MM.1S (cell line): ENCODE measurements around the gene BCAR3.

Source experiments
- DNase-seq: peaks from one replicate; pipeline ENCODE4 v3.0.0-alpha.2; 2015
- H2AFZ ChIP-seq: fragments of 300-600 bp; sonication (generic); 2 replicates; pipeline ENCODE4 v1.6.0; 2016; ENCODE audit warnings: antibody characterized with exemption, low read length
- H3F3A ChIP-seq: fragments of 300-600 bp; sonication (generic); 2 replicates; pipeline ENCODE4 v1.6.1; 2016; ENCODE audit warnings: mild to moderate bottlenecking, antibody characterized with exemption, low read length, moderate library complexity, mixed read lengths; ENCODE audit not compliant: insufficient read depth
- H3K27ac ChIP-seq: fragments of 300-600 bp; sonication (generic); 2 replicates; pipeline ENCODE4 v1.5.1; 2016; ENCODE audit warnings: mild to moderate bottlenecking, low read length
- H3K27me3 ChIP-seq: fragments of 300-600 bp; sonication (generic); replicated peaks from 2 replicates; pipeline ENCODE4 v1.6.0; 2016; ENCODE audit warnings: low read length; ENCODE audit not compliant: insufficient read depth
- H3K36me3 ChIP-seq: fragments of 300-600 bp; sonication (generic); replicated peaks from 2 replicates; pipeline ENCODE4 v1.6.1; 2016; ENCODE audit warnings: mild to moderate bottlenecking, low read length, mixed read lengths; ENCODE audit not compliant: insufficient read depth
- H3K4me1 ChIP-seq: fragments of 300-600 bp; sonication (generic); 2 replicates; pipeline ENCODE4 v1.6.1; 2016; ENCODE audit warnings: low read length, mixed read lengths
- H3K4me2 ChIP-seq: fragments of 300-600 bp; sonication (generic); 2 replicates; pipeline ENCODE4 v1.6.0; 2016; ENCODE audit warnings: low read depth, low read length
- H3K4me3 ChIP-seq: fragments of 300-600 bp; sonication (generic); 2 replicates; pipeline ENCODE4 v1.5.1; 2016; ENCODE audit warnings: low read length, mixed read lengths
- H3K79me2 ChIP-seq: fragments of 300-600 bp; sonication (generic); 2 replicates; pipeline ENCODE4 v1.6.1; 2016; ENCODE audit warnings: mixed run types, low read length, mixed read lengths
- H3K9ac ChIP-seq: fragments of 300-600 bp; sonication (generic); 2 replicates; pipeline ENCODE4 v1.6.1; 2016; ENCODE audit warnings: low read length, mixed read lengths
- H3K9me2 ChIP-seq: fragments of 300-600 bp; sonication (generic); replicated peaks from 2 replicates; pipeline ENCODE4 v1.6.1; 2016; ENCODE audit warnings: mild to moderate bottlenecking, low read length, mixed read lengths; ENCODE audit not compliant: insufficient read depth
- H3K9me3 ChIP-seq: fragments of 300-600 bp; sonication (generic); replicated peaks from 2 replicates; pipeline ENCODE4 v1.6.1; 2016; ENCODE audit warnings: mild to moderate bottlenecking, low read length, mixed read lengths; ENCODE audit not compliant: insufficient read depth
- H4K20me1 ChIP-seq: fragments of 300-600 bp; sonication (generic); 2 replicates; pipeline ENCODE4 v1.6.1; 2016; ENCODE audit warnings: mild to moderate bottlenecking, low read length, moderate library complexity, mixed read lengths; ENCODE audit not compliant: insufficient read depth
- EZH2 ChIP-seq: fragments of 300-600 bp; sonication (generic); optimal IDR thresholded peaks from 2 replicates; pipeline ENCODE3; 2017; ENCODE audit warnings: low read depth, mild to moderate bottlenecking, antibody characterized with exemption, low read length, mixed read lengths
- EZH2phosphoT487 ChIP-seq: fragments of 300-600 bp; sonication (generic); IDR thresholded peaks from 2 replicates; pipeline ENCODE4 v1.6.1; 2018; ENCODE audit warnings: antibody characterized with exemption, low read length
- TF ChIP-seq, protein P1 (sequence below): fragments of 300-600 bp; sonication (generic); IDR thresholded peaks from 2 replicates; pipeline ENCODE4 v1.5.1; 2016; ENCODE audit warnings: antibody characterized with exemption, low read length, mixed read lengths

The BCAR3 gene

DNA sequence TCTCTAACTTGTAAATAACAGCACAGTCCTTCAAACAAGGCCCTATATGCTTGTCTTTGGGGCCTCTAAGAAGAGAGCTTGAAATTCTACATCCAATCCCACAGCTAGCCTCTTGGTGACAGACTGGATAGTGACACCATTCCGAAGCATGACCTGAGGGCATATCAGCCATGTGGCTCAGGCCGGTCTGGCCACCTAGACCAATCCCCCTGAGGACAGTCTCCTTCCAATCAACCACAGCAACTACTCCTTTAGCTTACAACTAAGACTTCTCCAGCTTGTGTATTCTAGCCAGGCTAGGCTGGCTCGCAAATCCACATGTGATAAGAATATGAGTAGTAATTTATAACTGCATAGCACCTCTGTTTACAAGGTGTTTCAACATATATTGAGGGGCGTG, 14.0 kb downstream of the BCAR3 start:
- no peak overlapping the region for H3K4me3 ChIP-seq
- H3K27ac ChIP-seq: no peak overlapping the region
- H3K4me2 ChIP-seq: no peak overlapping the region
- H3K27me3 ChIP-seq: no peaks in the 10 kb centered on the region
- H3K9ac ChIP-seq: no peak overlapping the region
- no peaks in the 10 kb centered on the region for H3K36me3 ChIP-seq
- H3F3A ChIP-seq: no peaks in the 10 kb centered on the region
- H3K9me2 ChIP-seq: no peaks in the 10 kb centered on the region
- H3K4me1 ChIP-seq: no peaks in the 10 kb centered on the region
- H3K9me3 ChIP-seq: no peaks in the 10 kb centered on the region
- H3K79me2 ChIP-seq: no peaks in the 10 kb centered on the region
- TF ChIP-seq EZH2phosphoT487 (no peak), EZH2 (no peak)
- TF ChIP-seq, protein P1, sequence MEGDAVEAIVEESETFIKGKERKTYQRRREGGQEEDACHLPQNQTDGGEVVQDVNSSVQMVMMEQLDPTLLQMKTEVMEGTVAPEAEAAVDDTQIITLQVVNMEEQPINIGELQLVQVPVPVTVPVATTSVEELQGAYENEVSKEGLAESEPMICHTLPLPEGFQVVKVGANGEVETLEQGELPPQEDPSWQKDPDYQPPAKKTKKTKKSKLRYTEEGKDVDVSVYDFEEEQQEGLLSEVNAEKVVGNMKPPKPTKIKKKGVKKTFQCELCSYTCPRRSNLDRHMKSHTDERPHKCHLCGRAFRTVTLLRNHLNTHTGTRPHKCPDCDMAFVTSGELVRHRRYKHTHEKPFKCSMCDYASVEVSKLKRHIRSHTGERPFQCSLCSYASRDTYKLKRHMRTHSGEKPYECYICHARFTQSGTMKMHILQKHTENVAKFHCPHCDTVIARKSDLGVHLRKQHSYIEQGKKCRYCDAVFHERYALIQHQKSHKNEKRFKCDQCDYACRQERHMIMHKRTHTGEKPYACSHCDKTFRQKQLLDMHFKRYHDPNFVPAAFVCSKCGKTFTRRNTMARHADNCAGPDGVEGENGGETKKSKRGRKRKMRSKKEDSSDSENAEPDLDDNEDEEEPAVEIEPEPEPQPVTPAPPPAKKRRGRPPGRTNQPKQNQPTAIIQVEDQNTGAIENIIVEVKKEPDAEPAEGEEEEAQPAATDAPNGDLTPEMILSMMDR: no peak
- H2AFZ ChIP-seq: no peak overlapping the region
- DNase-seq: no peak
- H4K20me1 ChIP-seq: no peaks in the 10 kb centered on the region

DNA sequence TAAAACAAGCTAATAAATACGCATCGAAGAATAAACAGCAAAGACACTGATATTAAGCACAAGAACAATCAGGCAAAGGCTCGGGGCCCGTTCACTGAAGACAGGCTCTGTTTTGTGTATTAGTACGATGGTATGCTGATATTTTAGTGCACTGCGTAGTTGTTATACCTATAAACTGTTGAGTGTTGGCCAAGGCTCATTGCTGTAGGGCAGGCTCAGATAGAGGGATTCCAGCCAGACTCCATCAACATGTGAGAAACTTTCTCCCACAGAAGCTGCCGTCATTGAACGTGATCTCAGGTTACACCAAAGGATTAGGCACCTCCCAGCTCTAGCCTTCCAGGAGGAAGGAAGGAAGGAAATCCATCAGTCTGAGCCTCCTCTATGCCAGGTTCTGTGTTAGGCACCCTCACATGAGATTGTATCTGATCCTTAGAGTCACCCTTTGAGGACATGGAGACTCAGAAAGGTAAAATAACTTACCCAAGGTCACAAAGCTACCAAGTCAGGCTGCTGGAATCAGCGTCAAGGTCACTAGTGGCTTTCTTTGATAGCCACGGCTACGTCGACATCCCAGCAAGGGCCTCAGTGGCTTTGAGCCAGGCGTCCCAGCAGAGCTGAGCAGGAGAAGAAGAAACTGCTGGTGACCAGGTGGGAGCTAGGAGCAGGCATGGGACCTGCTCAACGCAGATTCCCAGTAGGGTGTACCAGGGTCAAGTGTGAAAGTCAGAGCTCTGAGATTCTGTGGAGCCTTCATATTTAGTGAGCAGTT, 14.8 kb downstream of the BCAR3 start:
- no peaks in the 10 kb centered on the region for H3K9me3 ChIP-seq
- H2AFZ ChIP-seq: no peak overlapping the region
- no peaks in the 10 kb centered on the region for H3F3A ChIP-seq
- H3K4me3 ChIP-seq: no peak overlapping the region
- H3K27ac ChIP-seq: no peak overlapping the region
- no peaks in the 10 kb centered on the region for H3K4me1 ChIP-seq
- H3K4me2 ChIP-seq: no peak overlapping the region
- H3K9ac ChIP-seq: no peak overlapping the region
- no peak for DNase-seq
- no peaks in the 10 kb centered on the region for H3K27me3 ChIP-seq
- no peaks in the 10 kb centered on the region for H4K20me1 ChIP-seq
- no peaks in the 10 kb centered on the region for H3K36me3 ChIP-seq
- no peak for TF ChIP-seq EZH2phosphoT487
- TF ChIP-seq EZH2: no peak
- TF ChIP-seq, protein P1: no peak
- H3K79me2 ChIP-seq: no peaks in the 10 kb centered on the region
- no peaks in the 10 kb centered on the region for H3K9me2 ChIP-seq

DNA sequence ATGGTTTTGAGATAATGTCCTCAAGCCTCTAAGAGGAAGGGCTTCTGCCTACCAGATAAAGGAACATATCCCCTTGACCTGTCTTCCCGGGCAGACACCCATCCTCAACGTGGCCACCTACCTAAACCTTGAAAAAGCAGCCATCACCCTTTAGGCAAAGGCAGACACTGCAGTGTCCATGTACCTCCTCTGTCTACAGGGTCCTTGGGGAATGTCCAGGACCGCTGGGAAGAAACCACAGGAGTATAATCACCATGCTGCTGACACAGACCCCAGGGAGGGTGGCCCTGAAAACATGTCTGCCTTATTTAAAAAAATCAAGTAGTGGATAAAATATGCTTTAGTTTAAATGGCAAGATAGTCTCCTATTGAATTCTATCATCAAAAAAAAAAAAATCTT, 16.6 kb downstream of the BCAR3 start:
- H3K4me2 ChIP-seq: no peak overlapping the region
- no peaks in the 10 kb centered on the region for H3K4me1 ChIP-seq
- no peak overlapping the region for H3K27ac ChIP-seq

More for the DNA sequence above, 16.6 kb downstream of the BCAR3 start:
- Histone ChIP-seq H3K79me2 (no peaks in the 10 kb centered on the region), H2AFZ (no peak overlapping the region), H3K4me3 (no peak overlapping the region), H3K9me2 (no peaks in the 10 kb centered on the region), H3K36me3 (no peaks in the 10 kb centered on the region), H3K27me3 (no peaks in the 10 kb centered on the region), H4K20me1 (no peaks in the 10 kb centered on the region), H3K9ac (no peak overlapping the region), H3K9me3 (no peaks in the 10 kb centered on the region), H3F3A (no peaks in the 10 kb centered on the region)
- TF ChIP-seq, protein P1: no peak
- no peak for TF ChIP-seq EZH2phosphoT487
- TF ChIP-seq EZH2: no peak
- no peak for DNase-seq
